NB4 (cell line): ENCODE data around the gene PDGFD.

ENCODE experiments used
- POLR2A ChIP-seq: IDR thresholded peaks from 2 replicates; pipeline ENCODE4 v1.6.1; 2011; ENCODE audit warnings: mild to moderate bottlenecking; ENCODE audit not compliant: insufficient read length; ENCODE audit errors: extremely low read depth
- TF ChIP-seq, protein P1 (sequence below): IDR thresholded peaks from one replicate; pipeline ENCODE4 v1.5.1; 2012; ENCODE audit warnings: low read depth, low read length
- TF ChIP-seq, protein P2 (sequence below): IDR thresholded peaks from 2 replicates; pipeline ENCODE4 v1.6.1; 2011; ENCODE audit warnings: low read depth, low read length

DNA sequence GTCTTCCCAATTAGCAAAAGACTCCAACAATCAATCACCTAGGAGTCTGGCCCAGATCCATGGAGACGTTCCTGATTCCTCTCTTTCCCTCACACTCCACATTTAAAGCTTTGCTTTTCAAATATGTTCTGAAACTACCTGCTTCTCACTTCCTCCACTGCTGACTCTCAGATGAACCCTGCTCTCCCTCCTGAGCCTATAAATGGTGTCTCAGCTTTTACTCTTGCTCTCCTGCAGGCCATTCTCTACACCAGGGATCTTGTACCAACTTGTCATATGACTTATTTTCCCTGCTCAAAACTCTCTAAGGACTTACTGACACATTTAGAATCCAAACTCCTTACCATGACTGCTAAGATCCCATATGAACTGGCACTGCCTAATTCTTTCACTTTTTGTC is 265.9 kb downstream of the PDGFD start:
- TF ChIP-seq, protein P1, sequence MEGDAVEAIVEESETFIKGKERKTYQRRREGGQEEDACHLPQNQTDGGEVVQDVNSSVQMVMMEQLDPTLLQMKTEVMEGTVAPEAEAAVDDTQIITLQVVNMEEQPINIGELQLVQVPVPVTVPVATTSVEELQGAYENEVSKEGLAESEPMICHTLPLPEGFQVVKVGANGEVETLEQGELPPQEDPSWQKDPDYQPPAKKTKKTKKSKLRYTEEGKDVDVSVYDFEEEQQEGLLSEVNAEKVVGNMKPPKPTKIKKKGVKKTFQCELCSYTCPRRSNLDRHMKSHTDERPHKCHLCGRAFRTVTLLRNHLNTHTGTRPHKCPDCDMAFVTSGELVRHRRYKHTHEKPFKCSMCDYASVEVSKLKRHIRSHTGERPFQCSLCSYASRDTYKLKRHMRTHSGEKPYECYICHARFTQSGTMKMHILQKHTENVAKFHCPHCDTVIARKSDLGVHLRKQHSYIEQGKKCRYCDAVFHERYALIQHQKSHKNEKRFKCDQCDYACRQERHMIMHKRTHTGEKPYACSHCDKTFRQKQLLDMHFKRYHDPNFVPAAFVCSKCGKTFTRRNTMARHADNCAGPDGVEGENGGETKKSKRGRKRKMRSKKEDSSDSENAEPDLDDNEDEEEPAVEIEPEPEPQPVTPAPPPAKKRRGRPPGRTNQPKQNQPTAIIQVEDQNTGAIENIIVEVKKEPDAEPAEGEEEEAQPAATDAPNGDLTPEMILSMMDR, result no peak
- TF ChIP-seq POLR2A, result no peak
- TF ChIP-seq, protein P2, sequence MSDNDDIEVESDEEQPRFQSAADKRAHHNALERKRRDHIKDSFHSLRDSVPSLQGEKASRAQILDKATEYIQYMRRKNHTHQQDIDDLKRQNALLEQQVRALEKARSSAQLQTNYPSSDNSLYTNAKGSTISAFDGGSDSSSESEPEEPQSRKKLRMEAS, result no peak
